HG03039 (cell line): ENCODE measurements around the gene FAM236C.
"Not testable (repeated sequence)": the region's sequence is repeated elsewhere in the genome, so short reads cannot be mapped to it uniquely, and the experiment has no call there.

Source experiments
- ATAC-seq: cut with Tn5 transposase; IDR thresholded peaks from one replicate; pipeline ENCODE4 v1.9.1; 2021; ENCODE audit warnings: mild to moderate bottlenecking, moderate library complexity; ENCODE audit not compliant: unreplicated experiment

Gene FAM236C

GRCh38 chrX:72912315-72912714 lies at the start of gene FAM236C:
TSS of gene FAM236C (plus strand) at chrX:72912615. CDS start at chrX:72912715, 100 bp downstream.
- ATAC-seq: not testable (repeated sequence)

- ATAC-seq: not testable (repeated sequence)
Observed at GRCh38 chrX:72882898-72883297, 29.5 kb upstream of the FAM236C start.

GRCh38 chrX:72889740-72890139 lies 22.7 kb upstream of the FAM236C start:
- not testable (repeated sequence) for ATAC-seq

- not testable (repeated sequence) for ATAC-seq
Observed at GRCh38 chrX:72916096-72916495, 3.7 kb downstream of the FAM236C start.

- not testable (repeated sequence) for ATAC-seq
Observed at GRCh38 chrX:72932283-72932682, 19.9 kb downstream of the FAM236C start.

- not testable (repeated sequence) for ATAC-seq
Observed at GRCh38 chrX:72936455-72936854, 24.0 kb downstream of the FAM236C start.

GRCh38 chrX:72936882-72937455 lies 24.6 kb downstream of the FAM236C start:
- not testable (repeated sequence) for ATAC-seq

- not testable (repeated sequence) for ATAC-seq
Observed at GRCh38 chrX:72937906-72938305, 25.5 kb downstream of the FAM236C start, which contains the start of gene FAM236A. TSS of gene FAM236A (plus strand) at chrX:72938206. CDS start at chrX:72938263, 57 bp downstream.

- not testable (repeated sequence) for ATAC-seq
Observed at GRCh38 chrX:72942272-72942671, 29.9 kb downstream of the FAM236C start.

GRCh38 chrX:72943035-72943818 lies 30.8 kb downstream of the FAM236C start:
- not testable (repeated sequence) for ATAC-seq

GRCh38 chrX:72943819-72944169 lies 31.4 kb downstream of the FAM236C start, which contains the start of gene DMRTC1:
TSS of gene DMRTC1 (minus strand) at chrX:72943837. CDS start at chrX:72875694, 68,143 bp downstream.
- ATAC-seq: peak; percentile 72

- not testable (repeated sequence) for ATAC-seq
Observed at GRCh38 chrX:72959971-72960370, 47.6 kb downstream of the FAM236C start.
